ENCODE data around the gene KIFC1.
A peak's percentile ranks its signal among the peaks of the same experiment; 100 is the strongest.

The KIFC1 gene

GRCh38 chr6:33412140-33413009 is 20.8 kb downstream of the KIFC1 start:
- DNase-seq, result no peak

GRCh38 chr6:33413241-33414120 is 21.9 kb downstream of the KIFC1 start:
- no peak for DNase-seq

DNA sequence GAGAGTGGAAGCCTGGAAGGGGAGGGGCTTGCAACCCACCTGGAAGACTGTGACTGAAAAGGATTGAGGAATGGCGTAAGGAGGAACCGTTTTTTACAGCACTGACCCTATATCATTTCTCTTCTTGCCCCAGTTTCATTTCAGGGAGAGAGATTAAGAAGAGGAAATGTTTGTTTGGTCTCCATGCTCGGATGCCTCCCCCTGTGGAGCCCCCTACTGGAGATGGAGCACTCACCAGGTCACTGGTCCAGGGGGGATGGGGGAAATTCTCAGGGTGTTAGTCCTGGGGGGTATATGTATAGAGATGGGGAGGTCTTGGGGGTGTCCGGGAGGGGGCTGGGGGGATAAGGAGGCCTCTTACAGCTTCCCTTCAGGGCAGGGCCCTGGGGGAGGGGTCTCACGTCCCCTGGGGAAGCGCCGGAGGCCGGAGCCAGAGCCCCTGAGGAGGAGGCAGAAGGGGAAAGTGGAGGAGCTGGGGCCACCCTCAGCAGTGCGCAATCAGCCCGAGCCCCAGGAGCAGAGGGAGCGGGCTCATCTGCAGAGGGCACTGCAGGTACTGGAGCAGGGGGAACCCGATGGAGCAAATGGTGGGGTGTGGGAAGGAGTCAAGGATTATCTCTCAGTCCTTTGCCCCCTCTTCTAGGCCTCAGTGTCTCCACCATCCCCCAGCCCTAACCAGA is 23.1 kb downstream of the KIFC1 start:
- peak; percentile 49 for DNase-seq

- no peak for DNase-seq
Measured at GRCh38 chr6:33415831-33416230, 24.2 kb downstream of the KIFC1 start.

DNA sequence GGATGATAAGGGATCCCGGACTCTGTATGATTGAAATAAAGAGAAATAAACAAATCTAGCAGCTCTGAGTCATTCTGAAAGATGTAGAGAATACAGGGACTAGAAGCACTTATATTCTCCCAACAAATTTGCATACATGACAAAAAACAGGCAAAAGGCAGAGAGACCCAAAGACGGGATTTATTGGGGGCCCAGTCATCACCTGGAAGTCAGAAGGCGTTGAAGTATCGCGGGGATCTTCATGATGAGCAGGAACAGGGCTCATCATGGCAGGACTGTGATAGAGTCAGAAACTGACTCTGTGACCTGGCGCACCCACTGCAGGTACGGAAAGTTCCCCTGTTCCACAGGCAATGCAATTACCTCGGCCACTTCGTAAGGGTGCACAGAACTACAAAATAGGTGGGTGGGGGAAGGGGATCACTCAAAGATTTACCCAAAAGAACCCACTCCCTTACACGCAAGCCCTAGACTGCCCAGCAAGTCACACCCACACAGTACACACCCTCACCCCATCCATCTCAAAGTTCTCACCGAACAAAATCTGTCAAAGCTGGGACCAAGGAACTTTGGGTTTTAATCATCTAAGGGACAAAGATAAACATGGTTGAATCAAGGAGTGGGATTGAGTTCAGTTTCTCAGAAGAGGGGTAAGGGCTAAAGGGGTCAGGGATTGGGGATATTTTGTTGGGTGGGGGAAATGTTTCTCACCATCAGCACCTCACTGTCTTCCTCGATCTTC is 24.9 kb downstream of the KIFC1 start:
- DNase-seq, result no peak

DNA sequence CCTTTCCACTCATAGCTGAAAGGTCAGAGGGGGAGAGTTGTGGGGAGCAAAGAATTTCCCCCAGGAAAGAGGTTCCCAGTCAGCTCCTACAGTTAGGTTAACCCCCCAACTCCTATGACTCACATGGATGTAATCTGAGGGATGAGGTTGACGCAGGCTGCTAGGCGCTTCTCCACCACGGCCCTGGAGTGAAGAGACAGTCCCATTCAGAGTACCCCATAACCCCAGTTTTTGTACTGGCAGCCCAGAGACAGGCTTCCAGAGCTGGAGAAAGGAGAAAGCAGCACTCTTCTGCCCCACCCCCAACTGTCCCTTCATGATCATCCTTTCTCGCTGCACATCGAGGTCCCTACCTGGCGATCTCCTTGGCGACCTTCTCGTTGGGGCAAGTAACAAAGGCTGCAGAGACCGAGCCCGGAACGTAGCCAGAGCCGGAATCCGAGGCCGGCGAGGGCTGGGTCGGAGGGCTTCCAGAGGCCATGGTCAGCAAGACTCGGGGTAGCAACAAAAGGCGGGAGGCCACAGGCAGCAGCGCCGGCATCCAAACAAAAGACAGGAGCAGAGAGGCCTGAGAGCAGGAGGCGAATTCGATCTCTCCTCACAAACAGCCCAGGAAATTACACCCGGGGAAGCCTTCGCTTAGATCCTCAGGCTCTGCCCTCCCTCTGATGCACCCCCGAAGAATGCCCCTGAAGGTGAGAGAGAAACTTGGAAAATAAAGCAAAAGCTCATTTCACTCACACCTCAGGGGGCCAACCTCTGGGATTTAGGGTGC is 25.7 kb downstream of the KIFC1 start:
- DNase-seq, result peak; percentile 45

DNA sequence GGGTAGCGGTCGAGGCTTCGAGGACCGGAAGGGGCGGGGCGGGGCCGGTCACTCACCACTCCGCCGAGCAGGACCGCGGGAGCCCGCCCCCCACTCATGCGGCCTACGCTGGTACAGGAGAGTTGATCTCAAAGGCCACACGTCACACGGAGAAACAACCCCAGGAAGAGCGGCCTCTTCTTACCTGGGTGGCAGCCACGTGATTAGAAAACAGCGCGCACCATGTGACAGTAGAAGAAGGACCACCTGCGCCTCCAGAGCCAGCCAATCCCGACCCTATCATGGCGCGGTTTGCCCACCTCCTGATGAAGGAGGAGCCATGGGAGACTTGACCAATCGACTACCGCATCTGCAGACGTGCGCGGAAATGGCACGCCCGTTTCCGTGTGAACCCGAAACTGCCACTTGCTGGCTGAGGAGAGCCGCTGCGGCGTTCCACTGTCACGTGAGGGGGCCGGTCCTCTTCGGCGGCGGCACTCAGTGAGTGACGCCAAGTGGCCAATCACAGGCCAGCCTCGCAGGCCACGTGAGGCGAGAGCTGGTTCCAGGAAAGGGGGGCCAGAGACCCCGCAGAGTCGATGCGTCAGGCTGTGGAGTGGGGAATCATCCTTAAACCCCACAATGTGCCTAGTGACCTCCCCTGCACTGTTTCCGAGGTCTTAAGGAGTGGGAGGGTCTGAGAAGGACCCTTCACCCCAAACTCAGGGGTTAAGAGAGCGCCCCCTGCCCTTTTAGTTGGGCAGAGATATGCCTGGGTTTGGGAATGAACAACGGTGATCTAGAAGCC is 26.5 kb downstream of the KIFC1 start, which contains the start of gene CUTA:
Gene CUTA, minus strand, starts transcription at position 205 of the 787 bp plus-strand sequence. Its CDS starts 107 bp downstream, at position 98.
- peak; percentile 100 for DNase-seq

- DNase-seq, result peak; percentile 90
Measured at GRCh38 chr6:33418690-33419291, 27.2 kb downstream of the KIFC1 start.

GRCh38 chr6:33419580-33420490 is 28.2 kb downstream of the KIFC1 start, which contains the start of gene SYNGAP1:
Gene SYNGAP1, plus strand, starts transcription at chr6:33420065. Its CDS starts 200 bp downstream, at chr6:33420265.
- peak; percentile 65 for DNase-seq

GRCh38 chr6:33420491-33421343 is 29.1 kb downstream of the KIFC1 start:
- DNase-seq, result no peak

DNA sequence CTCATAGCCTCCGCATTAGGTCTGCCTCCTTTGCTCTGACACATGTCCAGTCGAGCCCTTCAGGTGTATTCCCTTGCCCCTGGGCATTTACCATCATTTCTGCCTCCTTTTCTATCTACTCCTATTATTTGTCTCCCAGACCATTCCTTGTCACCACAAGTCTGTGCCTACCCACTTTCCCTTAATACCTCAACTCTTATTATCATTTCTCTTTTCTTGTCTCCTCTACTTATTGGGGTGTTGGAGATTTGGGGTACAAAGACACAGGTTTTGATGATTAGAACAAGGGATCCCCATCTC is 29.7 kb downstream of the KIFC1 start:
- DNase-seq, result no peak

GRCh38 chr6:33423777-33424176 is 32.2 kb downstream of the KIFC1 start:
- DNase-seq, result no peak

- no peak for DNase-seq
Measured at GRCh38 chr6:33424855-33425667, 33.4 kb downstream of the KIFC1 start.

- peak; percentile 92 for DNase-seq
Measured at GRCh38 chr6:33425668-33426577, 34.3 kb downstream of the KIFC1 start.

- peak; percentile 80 for DNase-seq
Measured at GRCh38 chr6:33426590-33427511, 35.2 kb downstream of the KIFC1 start.

Data from CD4-positive, alpha-beta T cell treated with Interleukin-17A for 1 hour (primary cell).